ENCODE data around the gene TEX55.
"Not testable (repeated sequence)": the region's sequence is repeated elsewhere in the genome, so short reads cannot be mapped to it uniquely, and the experiment has no call there.

The TEX55 gene

DNA sequence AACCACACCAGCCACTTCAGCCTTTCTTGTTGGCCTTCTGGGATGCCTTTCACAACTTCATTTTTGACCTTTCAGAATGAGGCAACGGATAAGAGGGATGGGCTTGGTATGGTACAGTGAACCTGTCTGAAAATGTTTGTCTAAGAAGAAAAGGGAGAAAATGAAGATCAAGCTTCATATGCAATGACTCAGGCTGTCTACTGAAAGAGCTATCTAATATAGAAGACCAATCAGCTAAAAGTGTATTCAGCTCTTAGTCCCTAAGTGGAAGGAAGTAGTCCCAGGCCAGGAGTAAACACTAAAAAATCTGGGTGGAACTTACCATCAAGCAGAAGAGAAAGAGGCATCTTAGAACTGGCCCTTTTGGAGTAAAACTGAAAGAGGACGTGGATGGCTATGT, 15.3 kb downstream of the TEX55 start:
- no peak for DNase-seq

- DNase-seq: not testable (repeated sequence)
Measured at GRCh38 chr3:119164745-119165144, 18.8 kb downstream of the TEX55 start.

- no peak for DNase-seq
Measured at GRCh38 chr3:119170821-119171220, 24.9 kb downstream of the TEX55 start.

GRCh38 chr3:119173325-119173724, 27.4 kb downstream of the TEX55 start, which contains the start of gene UPK1B:
TSS of gene UPK1B (plus strand) at chr3:119173598. CDS start at chr3:119186742, 13,144 bp downstream.
- DNase-seq: no peak

GRCh38 chr3:119175872-119176756, 30.1 kb downstream of the TEX55 start:
- DNase-seq: no peak

DNA sequence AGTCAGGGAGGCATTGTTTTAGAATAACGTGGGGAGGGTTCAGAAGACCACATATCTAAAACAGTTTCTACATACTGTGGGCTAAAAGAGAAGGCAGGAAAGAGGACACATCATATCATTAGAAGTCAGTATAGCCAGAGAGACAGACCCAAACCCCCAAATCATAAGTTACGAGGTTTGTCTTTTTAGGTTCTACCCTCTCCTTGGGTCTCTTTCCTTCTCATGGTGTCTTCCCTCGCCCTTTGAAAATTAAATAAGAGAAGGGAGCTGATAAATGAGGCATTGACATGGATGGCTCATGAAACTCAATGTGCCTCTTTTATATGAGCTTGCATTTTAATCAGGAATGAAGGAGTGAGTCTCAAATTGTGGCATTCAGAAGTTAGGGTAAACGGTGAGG, 30.8 kb downstream of the TEX55 start:
- DNase-seq: no peak

DNA sequence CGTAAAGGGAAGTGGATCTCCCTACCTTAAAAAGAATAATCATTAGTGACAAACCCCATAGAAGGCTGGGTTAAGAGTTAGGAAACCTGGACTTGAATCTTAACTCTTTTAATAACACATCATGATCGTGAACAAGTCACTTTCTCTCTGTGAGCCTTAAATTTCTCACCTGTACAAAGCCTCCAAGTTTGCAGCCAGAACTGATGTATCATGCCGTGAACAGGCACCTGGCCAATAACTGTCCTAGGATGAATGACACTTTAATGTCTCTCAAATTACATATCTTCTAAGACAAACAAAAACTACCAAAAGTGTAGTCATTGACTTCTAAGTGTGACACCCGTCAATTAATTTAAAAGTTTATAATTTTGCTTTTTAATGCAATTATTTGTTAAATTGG, 31.4 kb downstream of the TEX55 start:
- DNase-seq: no peak

DNA sequence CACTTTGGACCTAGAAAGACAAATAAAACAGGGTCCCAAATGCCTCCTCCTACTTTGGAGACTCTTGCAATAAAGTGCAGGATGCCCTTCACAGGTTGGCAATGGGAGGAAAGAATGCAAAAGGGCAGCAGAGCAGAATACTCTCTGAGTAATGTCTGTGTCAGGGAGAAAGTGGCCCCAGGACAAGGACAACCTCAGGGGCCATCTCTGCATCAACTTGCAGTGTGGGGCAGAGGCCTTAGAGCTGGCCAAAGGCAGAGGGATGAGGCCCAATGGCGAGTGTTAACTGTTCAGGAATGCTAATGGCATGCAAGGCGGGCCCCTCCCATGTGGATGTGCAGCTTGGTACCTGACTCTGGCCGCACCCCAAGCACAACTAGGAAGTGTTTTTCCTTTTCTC, 35.8 kb downstream of the TEX55 start:
- DNase-seq: no peak

GRCh38 chr3:119184111-119184510, 38.1 kb downstream of the TEX55 start:
- no peak for DNase-seq

DNA sequence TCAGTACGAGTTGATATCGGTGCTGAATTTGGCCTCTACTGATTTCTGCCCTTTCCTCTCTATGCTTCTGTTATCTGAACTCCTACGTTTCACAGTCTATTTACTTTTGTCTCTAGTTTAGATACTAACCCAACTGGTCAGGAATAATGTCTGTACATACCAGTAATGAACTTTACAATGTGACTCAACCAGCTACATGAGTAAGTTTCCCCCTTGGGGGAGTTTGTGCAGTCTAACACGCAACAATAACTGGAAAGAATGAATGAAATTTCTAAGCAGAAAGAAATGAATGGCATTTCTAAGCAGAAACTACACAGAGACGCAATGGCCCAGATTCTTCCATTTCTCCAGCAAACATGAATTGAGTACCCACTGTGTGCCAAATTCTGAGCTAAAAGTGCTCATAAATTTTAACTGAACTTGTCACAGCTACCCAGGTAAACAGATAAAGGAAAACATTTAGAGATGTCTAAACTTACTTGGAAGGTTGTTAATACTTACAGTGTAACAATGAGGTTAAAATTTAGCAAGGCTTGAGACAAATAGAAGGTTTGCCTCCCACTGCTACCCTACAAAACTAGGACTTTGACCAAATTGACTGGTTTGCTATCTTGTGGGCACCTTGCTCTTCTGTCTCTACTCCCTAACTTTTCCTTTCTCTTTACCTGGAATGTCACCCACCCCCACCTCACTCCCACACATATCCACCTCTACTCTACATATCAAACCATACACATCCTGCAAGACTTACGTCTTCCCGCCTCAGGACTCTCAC, 39.0 kb downstream of the TEX55 start:
- DNase-seq: no peak

DNA sequence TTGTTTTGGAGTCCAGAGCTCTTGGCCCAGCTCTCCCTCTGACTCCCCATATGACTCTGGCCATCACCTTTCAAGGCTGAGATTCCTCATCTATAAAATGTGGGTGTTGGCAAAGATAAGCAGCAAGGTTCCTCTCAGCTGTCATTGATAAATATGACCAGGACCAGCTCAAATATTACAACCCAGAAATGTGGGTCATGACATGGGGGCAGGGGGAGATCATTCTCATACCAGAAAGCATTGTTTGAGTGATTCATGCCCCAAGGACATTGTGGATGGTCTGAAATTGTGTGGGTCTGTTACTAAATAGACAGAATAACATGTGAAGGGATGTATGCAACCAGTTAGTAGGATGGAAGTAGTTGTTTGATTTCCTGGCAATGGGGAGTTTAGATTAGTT, 41.3 kb downstream of the TEX55 start:
- no peak for DNase-seq

DNA sequence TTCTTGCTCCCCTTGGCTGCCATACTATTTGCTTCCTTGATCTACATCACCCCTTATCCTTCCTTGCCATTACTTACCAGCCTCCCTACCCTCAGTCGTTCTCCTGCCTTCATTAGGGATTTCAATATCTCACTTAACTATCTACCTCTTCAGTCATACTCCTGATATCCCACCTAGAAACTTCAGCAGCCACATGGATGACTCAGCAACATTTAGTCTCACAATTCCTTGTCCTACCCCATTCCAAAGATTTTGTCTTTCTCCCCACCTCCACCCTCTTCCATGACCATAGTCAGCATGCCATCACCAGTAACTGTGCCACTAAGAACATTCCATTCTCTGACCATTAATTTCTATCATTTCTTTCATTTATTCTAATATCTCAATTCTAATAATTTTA, 45.8 kb downstream of the TEX55 start:
- DNase-seq: no peak

DNA sequence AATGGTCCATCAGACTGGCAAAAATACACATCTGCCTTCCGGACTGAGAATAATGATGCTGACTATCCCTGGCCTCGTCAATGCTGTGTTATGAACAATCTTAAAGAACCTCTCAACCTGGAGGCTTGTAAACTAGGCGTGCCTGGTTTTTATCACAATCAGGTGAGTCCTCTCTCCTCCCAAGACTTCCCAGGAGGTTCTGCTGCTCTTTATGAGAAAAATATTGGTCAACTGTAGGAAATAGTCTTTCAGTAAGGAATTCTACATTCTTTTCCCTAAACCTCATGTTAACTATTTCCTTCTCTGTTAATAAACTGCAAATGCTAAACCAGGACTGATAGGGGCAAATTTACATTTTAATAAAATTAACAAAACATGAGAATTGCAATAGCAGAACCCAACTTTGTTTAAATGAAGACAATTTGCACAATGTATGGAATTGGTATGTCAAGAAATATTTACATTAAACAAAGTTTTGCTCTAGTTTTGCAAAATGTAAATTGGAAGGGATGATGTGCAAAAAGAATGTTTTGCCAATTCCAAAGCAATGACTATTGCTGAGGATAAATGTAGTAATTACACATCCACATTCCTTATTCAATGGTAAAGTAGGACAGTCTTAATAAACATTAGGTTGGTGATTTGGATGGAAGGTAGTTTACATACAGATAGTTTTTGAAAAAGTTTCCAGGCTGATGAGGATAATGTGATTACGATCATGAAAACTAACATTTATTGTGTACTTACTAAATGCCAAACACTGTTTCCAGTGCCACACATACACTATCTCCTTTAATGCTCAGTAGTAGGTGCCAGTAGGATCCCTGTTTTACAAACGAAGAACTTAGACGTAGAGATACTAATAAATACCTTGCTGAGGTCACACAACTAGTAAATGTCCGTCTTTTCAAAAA, 48.5 kb downstream of the TEX55 start:
- DNase-seq: no peak

DNA sequence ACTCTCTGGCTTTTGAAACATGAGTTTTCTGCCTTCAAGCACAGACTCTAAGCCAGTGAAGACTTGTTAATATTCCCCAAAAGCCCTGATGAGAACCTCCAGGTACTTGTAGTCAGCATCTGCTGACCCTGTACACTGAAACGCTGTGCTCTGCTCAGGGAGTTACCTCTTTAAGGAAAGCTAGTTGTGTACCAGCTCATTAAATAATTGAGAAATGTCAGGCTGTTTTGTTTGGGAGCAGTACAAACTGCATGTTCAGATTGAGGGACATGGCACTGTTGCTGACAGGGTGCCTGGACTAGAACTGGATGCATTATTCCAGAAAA, 49.1 kb downstream of the TEX55 start:
- DNase-seq: no peak

DNA sequence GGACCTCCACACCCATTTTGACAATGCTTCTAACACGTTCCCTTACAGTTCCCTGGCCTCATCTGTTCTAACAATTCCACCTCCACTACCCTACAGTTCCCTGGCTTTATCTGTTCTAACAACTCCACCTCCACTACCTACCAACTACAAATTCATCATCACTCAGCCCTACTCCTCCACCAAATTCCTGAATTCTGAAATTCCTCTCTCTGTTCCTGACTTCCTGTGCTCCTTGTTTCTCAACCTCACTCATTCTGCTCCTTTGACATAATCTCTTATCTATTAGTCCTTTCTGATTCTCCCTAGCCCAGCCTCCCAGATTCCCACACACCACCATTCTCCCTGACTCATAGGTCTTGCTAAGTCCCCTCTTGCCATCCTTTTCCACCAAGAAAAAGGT, 49.9 kb downstream of the TEX55 start:
- DNase-seq: no peak
